GM19372 (cell line): ENCODE data around the gene HIP1.
"Not testable (repeated sequence)": the region's sequence is repeated elsewhere in the genome, so short reads cannot be mapped to it uniquely, and the experiment has no call there.

Experiments
- ATAC-seq: cut with Tn5 transposase; IDR thresholded peaks from one replicate; pipeline ENCODE4 v1.9.1; 2021; ENCODE audit warnings: mild to moderate bottlenecking, low read depth, moderate library complexity; ENCODE audit not compliant: unreplicated experiment

The HIP1 gene

DNA sequence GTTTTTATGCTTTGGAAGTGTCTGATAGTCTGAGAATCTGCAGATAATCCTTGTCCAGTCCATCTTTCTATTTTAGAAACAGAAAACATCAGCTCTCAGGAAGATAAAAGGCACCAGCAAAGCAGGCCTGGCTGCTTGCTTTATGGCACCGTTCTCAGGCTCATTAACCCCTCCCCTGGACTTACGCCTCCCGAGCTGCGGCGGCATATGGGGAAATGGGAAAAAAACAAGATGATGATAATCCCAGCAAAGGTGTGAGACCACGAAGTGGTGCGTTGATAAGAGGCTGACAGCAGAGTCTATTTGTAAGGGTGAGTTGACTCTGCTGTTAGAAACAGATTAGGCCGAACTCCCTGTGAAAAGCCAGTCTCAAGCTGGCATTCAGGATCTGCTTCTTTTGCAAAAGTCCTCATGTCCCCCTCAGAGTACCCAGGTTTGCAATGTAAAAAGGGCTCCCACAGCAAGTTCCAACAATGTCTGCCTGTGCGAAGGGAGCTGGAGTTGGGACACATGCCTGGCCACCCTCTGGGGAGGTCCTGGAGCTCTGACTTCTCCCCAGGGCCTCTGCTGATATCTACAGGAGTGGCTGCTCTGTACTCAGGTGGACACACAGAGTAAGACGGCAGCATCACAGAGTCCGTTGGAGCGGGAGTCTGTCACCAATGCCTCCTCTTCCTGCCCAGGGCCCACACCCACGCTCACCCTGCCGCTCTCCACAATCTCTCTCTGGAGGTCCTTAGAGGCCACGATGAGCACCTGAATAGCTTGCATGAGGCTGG, 192.3 kb downstream of the HIP1 start:
- ATAC-seq: no peak

DNA sequence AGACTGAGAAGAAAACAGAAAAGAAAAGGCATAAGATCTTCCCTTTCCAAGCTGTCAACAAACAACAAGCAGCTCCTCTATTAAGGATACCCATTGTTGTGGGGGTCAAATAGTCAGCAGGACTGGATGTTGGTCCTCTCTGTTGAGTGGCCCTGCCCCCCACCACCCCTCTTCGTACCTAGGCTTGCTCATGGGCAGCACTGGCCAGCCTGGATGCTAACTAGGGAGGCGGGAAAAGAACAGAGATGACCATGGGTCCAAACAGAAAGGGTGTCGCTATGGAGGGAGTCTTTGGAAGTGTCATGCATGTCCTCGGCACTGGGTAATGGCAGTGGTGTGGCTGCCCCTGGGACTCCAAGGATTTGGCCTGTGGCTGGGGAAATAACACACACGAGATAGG, 201.0 kb downstream of the HIP1 start:
- no peak for ATAC-seq

DNA sequence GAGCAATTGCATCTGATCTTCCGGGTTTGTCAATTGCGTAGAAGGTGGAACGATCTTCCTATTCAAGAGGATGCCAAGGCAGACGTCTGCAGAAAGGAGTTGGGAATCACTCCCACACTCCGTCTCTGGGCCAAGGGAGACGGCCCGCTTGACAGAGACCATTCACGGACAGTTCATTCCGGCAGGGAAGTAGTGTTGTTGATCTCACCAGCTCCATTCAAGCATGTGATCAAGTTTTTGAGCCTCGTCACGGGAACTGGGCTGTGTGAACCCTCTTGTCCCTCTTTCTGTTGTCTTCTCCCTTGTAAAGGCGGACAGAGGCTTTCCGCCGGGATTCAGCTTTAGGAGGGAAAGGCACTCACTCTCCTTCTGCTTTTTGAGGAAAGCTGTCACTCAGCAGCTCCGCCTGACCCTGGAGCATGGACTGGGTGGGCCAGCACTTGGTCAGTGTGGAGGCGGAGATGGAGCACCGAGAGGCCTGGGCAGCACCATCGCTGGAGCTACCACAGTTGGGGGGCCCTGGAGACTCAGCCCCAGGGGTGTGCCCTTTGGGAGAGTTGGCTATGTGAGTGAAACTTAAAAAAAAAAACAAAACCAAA, 201.7 kb downstream of the HIP1 start:
- ATAC-seq: no peak

DNA sequence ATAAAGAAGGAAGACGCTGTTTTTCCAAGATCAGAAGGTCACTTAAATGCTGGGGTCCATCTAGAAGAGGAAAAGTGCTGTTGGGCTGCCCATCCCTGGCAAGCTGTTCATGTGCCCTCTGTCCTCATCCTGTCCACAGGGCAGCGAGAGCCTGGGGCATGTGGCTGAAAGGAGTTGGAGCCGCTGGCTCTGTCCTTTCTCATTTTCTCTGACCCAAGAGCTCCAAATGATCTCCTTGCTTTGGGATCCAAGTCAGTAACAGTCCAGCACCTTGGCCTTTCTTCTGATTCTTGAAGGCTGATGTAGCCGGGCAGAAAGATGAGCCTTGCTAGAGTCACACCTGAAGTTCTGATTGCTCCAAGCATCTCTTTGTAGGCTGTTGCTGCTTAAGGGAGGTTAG, 202.2 kb downstream of the HIP1 start:
- no peak for ATAC-seq

DNA sequence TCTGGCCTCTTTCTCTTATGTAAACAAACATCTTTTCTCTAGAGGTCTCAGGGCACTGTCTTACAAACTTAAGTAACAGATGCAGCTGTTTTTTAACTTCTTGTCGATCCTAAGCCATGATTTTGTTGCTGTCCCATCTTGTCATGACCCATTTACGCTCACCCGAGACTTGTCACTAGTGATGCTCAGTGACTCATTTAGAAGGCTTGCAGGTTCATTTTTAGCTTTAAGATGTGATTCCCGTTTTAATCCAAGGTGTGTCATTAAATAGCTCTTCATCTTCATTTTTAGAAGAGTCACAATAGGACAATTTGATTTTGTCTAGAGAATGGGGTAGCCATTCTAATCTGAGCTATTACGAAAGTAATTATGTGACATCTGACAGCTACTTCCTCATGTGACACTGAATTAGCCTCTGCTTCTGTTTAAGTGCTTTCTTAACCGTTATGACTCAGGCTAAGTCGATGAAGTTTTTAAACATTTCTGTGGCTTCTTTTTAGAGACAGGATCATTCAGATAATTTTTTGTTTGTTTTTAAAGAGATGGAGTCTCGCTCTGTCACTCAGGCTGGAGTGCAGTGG, 203.9 kb downstream of the HIP1 start:
- ATAC-seq: no peak

DNA sequence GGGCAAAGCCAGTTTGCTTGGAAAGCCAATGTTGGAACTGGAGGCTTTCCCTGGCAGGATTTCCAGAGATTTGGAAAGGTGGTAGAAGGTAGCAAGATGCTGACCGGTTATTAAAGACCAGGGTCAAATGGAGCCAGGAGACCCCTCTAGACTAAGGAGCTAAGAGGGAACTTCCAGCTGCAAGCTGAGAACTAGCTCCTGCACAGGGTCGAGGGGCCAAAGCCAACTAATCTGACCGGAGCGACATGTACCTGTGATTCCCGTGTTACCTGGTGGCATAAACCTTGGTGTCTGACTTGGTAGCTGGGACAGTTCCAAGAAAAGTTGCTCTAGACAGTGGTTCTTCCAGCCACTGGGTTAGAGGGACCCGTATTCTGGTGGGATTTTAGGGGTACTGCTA, 204.8 kb downstream of the HIP1 start:
- no peak for ATAC-seq

DNA sequence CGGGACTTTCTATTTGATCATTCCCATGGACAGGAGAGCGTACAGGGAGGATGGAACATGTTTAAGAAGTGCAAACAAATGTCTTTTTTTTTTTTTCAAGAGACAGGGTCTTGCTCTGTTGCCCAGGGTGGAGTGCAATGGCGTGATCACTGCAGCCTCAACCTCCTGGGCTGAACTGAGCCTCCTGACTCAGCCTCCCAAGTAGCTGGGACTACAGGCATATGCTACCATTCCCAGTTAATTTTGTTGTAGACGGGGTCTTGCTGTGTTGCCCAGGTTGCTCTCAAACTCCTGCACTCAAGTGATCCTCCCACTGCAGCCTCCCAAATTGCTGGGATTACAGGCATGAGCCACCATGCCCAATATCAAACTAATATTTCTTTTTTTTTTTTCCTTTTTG, 206.1 kb downstream of the HIP1 start:
- no peak for ATAC-seq

DNA sequence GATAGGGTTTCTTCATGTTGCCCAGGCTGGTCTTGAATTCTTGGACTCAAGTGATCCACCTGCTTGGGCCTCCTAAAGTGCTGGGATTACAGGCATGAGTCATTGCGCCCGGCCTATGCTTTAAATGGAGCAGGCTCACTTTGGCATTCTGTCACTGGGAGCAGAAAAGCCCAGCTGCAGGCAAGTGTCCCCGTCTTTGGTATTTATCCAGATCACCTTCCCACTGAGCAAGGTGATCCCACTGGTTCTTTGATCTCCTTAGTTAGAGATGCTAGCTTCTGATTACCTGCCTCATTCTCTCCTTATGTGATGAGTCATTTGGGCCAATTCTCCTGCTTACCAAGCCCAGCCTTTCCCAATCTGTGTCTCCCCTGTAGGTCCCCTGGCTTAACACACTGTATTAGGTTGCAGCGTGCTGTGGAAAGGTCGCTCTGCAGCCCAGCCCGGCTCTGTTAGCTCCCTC, 207.4 kb downstream of the HIP1 start:
- no peak for ATAC-seq

DNA sequence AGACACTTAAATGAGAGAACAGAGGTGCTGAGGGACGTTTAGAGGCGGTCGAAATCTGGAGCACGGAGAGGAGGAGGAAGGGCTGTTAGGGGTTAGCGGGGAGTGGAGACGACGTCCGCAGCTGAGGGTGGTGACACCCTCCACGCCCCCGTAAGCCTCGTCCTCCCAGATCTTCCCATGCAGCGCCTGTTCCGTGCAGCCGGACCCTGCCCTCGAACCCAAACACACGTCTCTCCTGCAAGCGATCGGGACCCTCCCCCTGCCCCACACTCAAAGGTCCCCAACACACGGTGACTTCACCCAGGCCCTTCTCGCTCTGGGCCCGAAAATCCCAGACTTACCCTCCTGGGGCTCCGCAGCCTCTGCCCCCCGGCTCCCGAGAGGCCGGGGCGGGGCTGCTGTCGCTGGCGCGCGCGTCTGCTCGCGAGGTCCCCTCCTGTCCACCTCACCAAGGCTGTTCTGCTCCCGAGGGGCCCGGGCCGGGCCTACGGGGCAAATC, 211.5 kb downstream of the HIP1 start:
- not testable (repeated sequence) for ATAC-seq

DNA sequence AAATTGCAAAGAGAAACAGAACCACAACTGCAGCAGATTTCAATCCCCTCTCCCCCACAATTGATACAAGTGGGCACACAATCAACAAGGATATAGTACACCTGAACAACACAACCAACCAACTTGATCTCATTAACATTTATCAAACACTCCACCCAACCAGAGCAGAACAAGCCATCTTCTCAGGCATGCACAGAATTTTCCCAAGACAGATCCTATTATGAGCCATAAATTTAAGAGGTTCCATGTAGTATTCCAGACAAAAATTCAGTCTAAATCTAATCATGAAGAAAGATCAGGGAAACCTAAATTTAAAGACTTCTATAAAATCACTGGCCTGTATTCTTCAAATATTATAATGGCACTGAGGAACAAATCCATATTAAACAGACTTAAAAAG, 217.0 kb downstream of the HIP1 start:
- ATAC-seq: not testable (repeated sequence)

DNA sequence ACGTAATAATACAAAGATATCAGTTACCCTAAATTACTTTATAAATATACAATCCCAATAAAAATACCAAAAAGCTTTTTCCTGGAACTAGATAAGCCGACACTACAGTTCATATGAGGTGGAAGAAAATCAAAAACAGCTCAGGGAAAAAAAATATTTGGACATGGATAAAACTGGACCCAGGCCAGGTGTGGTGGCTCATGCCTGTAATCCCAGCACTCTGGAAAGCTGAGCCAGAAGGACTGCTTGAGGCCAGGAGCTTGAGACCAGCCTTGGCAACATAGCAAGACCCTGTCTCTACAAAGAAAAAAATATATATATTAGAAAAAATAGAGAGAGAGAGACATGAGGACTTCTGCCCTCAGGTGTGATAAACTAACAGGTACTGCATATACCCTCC, 219.9 kb downstream of the HIP1 start:
- not testable (repeated sequence) for ATAC-seq

DNA sequence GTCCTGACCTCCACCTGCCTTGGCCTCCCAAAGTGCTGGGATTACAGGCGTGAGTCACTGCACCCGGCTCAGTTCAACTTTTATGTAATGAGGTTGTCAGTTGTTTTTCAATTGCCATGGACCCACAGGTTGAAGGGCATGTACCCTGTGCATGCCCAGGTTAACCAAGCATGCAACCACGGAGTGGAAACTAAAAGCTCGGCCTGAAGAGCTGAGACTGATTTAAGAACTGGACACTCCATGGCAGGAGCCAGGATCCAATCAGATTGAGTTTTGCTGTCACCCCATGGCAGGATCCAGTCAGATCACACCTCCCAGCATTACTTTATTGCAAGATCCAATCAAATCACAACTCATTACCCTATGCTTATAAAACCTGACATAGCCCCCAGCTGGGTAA, 229.7 kb downstream of the HIP1 start:
- ATAC-seq: not testable (repeated sequence)

DNA sequence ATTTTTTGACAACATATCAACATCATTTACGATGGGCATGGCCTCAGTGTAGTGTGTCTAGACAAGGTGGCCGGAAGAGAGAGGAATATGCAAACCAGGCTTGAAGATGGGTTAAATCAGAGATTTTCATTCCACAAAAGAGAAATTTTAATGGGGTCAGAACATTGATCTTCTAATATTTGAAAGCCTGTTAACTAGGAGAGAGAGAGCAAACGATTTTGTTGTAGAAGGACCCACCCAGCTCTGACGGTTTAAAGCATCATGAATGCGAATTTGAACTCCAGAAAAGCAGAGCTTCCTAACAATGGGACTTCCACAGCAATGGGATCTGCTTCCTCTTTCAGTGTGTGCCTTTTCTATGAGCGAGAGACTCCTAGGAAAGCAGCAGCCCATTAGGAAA, 246.7 kb downstream of the HIP1 start, which contains the start of gene SPDYE5:
SPDYE5 (plus strand) TSS at position 301 of the 400 bp plus-strand sequence. CDS start 1,728 bp downstream, outside the sequence.
- not testable (repeated sequence) for ATAC-seq

DNA sequence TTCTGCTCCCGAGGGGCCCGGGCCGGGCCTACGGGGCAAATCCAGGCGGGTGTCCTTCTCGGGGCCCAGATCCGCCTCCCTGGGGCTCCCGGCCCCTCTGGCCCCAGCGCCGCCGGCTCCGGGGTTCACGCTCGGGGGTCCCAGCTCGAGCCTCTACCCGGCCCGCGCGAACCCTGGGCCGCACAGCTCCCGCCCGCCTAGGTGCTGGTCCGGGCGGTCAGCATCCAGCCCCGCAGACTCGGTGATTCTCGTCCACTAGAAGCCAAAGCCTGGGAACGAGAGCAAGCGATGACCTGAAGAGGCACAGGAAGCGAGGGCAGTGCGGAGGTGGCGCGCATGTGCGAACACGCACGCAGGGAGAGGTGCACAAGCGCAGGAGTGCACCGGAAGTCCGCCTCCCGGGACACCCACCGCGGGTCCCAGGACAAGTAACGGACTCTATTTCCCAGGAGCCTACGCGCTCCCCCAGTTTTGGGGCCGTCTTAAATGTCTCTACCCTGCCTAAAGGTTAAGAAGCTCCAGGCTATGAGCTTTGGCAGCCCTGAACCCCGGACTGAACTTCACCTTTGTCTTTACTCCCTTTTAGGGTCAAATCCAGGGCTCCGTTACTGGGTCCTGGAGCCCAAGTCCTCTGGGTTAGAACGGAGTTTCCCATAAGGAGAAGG, 252.6 kb downstream of the HIP1 start, which contains the start of gene POM121C:
POM121C (minus strand) TSS at position 321 of the 665 bp plus-strand sequence. CDS start 44,803 bp downstream, outside the sequence.
- ATAC-seq: peak; percentile 96

DNA sequence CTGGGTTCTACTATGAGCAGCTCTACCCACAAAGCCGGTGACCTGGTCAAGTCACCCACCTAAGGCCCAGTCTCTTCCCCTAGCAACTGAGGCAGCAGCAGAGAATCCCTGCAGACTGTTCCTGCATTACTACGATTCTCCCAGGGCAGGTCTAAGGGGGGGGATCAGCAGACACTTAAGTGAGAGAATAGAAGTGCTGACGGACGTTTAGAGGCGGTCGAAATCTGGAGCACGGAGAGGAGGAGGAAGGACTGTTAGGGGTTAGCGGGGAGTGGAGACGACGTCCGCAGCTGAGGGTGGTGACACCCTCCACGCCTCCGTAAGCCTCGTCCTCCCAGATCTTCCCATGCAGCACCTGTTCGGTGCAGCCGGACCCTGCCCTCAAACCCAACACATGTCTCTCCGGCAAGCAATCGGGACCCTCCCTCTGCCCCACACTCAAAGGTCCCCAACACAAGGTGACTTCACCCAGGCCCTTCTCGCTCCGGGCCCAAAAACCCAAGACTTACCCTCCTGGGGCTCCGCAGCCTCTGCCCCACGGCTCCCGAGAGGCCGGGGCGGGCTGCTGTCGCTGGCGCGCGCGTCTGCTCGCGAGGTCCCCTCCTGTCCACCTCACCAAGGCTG, 253.3 kb downstream of the HIP1 start:
- ATAC-seq: not testable (repeated sequence)
